HEK293 (cell line): Measurements from ENCODE around the gene HSDL1.

ENCODE experiments used
- CTCF ChIA-PET: fragments of 350-600 bp; formaldehyde crosslinking; extraction: SDS; loops from one replicate; lab custom pipeline; 2021; ENCODE audit warnings: antibody characterized with exemption; lab: Yijun Ruan, JAX
- POLR2A ChIA-PET: fragments of 300-600 bp; formaldehyde crosslinking; extraction: SDS; loops from one replicate; lab custom pipeline; 2020; ENCODE audit warnings: antibody characterized with exemption, inconsistent platforms; lab: Yijun Ruan, JAX
- H3K27ac ChIP-seq: fragments of 200-500 bp; sonication (Bioruptor generic); 2 replicates; pipeline ENCODE4 v1.5.1; 2014; ENCODE audit warnings: low read depth, low read length, control low read depth, inconsistent platforms; ENCODE audit errors: extremely low read depth
- H3K36me3 ChIP-seq, 2 experiments: fragments of 200-500 bp in 1 of 2; sonication (Bioruptor generic) in 1 of 2; 1 replicate in 1 of 2; 2 replicates in 1 of 2; pipeline ENCODE4 v1.5.1; 2014 to 2017; ENCODE audit warnings: inconsistent platforms in 2 of 2, low read length in 2 of 2; ENCODE audit not compliant: control insufficient read depth in 2 of 2, insufficient read depth in 1 of 2
- H3K4me1 ChIP-seq: fragments of 200-500 bp; sonication (Bioruptor generic); 2 replicates; pipeline ENCODE4 v1.5.1; 2014; ENCODE audit warnings: mild to moderate bottlenecking, low read length, inconsistent platforms; ENCODE audit not compliant: control insufficient read depth, insufficient read depth
- H3K4me3 ChIP-seq: 2 replicates; pipeline ENCODE4 v1.5.1; 2011; ENCODE audit warnings: low read depth, mild to moderate bottlenecking, control low read depth, low read length, moderate library complexity
- H3K9me3 ChIP-seq: fragments of 200-500 bp; sonication (Bioruptor generic); 2 replicates; pipeline ENCODE4 v1.5.1; 2014; ENCODE audit warnings: low read depth, low read length, inconsistent platforms; ENCODE audit not compliant: control insufficient read depth, insufficient read depth
- GLIS2 ChIP-seq: fragments of 450-650 bp; formaldehyde crosslinking; IDR thresholded peaks from 2 replicates; pipeline ENCODE4 v1.5.1; 2016; ENCODE audit warnings: missing biosample characterization, missing genetic modification characterization
- PBX3 ChIP-seq: sonication (generic); formaldehyde crosslinking; IDR thresholded peaks from 2 replicates; pipeline ENCODE4 v1.8.1; 2022; ENCODE audit warnings: mild to moderate bottlenecking, moderate library complexity, missing genetic modification reagents
- RBAK ChIP-seq: fragments of 450-650 bp; formaldehyde crosslinking; IDR thresholded peaks from 2 replicates; pipeline ENCODE4 v1.5.1; 2016; ENCODE audit warnings: missing biosample characterization, missing genetic modification characterization
- SALL2 ChIP-seq: fragments of 450-650 bp; formaldehyde crosslinking; IDR thresholded peaks from 2 replicates; pipeline ENCODE4 v1.5.0; 2017; ENCODE audit warnings: missing biosample characterization, mild to moderate bottlenecking, missing genetic modification characterization, borderline replicate concordance
- SCRT2 ChIP-seq: fragments of 450-650 bp; formaldehyde crosslinking; IDR thresholded peaks from 2 replicates; pipeline ENCODE4 v1.5.1; 2016; ENCODE audit warnings: missing biosample characterization, missing genetic modification characterization
- TRIM28 ChIP-seq: IDR thresholded peaks from 2 replicates; pipeline ENCODE4 v1.6.1; 2011; ENCODE audit warnings: low read length, control low read depth, borderline replicate concordance
- ZBTB49 ChIP-seq: fragments of 450-650 bp; formaldehyde crosslinking; IDR thresholded peaks from 2 replicates; pipeline ENCODE4 v1.5.1; 2016; ENCODE audit warnings: missing biosample characterization, missing genetic modification characterization, low read depth
- ZIC2 ChIP-seq: fragments of 450-650 bp; formaldehyde crosslinking; IDR thresholded peaks from 2 replicates; pipeline ENCODE4 v1.5.1; 2016; ENCODE audit warnings: missing biosample characterization, missing genetic modification characterization
- ZNF112 ChIP-seq: fragments of 450-650 bp; formaldehyde crosslinking; IDR thresholded peaks from 2 replicates; pipeline ENCODE4 v1.5.0; 2017; ENCODE audit warnings: missing biosample characterization, missing genetic modification characterization
- ZNF114 ChIP-seq: fragments of 450-650 bp; formaldehyde crosslinking; IDR thresholded peaks from 2 replicates; pipeline ENCODE4 v1.5.0; 2017; ENCODE audit warnings: missing biosample characterization, missing genetic modification characterization
- ZNF157 ChIP-seq: fragments of 450-650 bp; formaldehyde crosslinking; IDR thresholded peaks from 2 replicates; pipeline ENCODE4 v1.5.1; 2016; ENCODE audit warnings: missing biosample characterization, missing genetic modification characterization
- ZNF280C ChIP-seq: fragments of 450-650 bp; formaldehyde crosslinking; IDR thresholded peaks from 2 replicates; pipeline ENCODE4 v1.5.1; 2016; ENCODE audit warnings: missing biosample characterization, missing genetic modification characterization
- ZNF362 ChIP-seq: fragments of 450-650 bp; formaldehyde crosslinking; IDR thresholded peaks from 2 replicates; pipeline ENCODE4 v1.5.1; 2016; ENCODE audit warnings: missing biosample characterization, missing genetic modification characterization
- ZNF48 ChIP-seq: fragments of 450-650 bp; formaldehyde crosslinking; IDR thresholded peaks from 2 replicates; pipeline ENCODE4 v1.5.1; 2016; ENCODE audit warnings: missing biosample characterization, missing genetic modification characterization
- ZNF513 ChIP-seq: fragments of 450-650 bp; IDR thresholded peaks from 2 replicates; pipeline ENCODE4 v1.5.1; 2018; ENCODE audit warnings: missing biosample characterization, missing genetic modification characterization
- ZNF548 ChIP-seq: fragments of 450-650 bp; formaldehyde crosslinking; IDR thresholded peaks from 2 replicates; pipeline ENCODE4 v1.5.1; 2016; ENCODE audit warnings: missing biosample characterization, missing genetic modification characterization
- ZNF626 ChIP-seq: fragments of 450-650 bp; sonication (Bioruptor Pico); formaldehyde crosslinking; IDR thresholded peaks from 2 replicates; pipeline ENCODE4 v1.5.1; 2018; ENCODE audit warnings: missing biosample characterization, missing genetic modification characterization, inconsistent platforms
- ZNF664 ChIP-seq: fragments of 450-650 bp; formaldehyde crosslinking; IDR thresholded peaks from 2 replicates; pipeline ENCODE4 v1.5.1; 2016; ENCODE audit warnings: missing biosample characterization, missing genetic modification characterization
- ZNF692 ChIP-seq: fragments of 450-650 bp; formaldehyde crosslinking; IDR thresholded peaks from 2 replicates; pipeline ENCODE4 v1.5.1; 2016; ENCODE audit warnings: missing biosample characterization, missing genetic modification characterization

Gene HSDL1

GRCh38 chr16:84161801-84162200, 16.8 kb upstream of the HSDL1 start:
- Histone ChIP-seq H3K4me3 (no peak overlapping the region), H3K36me3 (no peaks in the 10 kb centered on the region), H3K27ac (no peak overlapping the region), H3K4me1 (0 out of 2 replicates have a peak, but pooled peaks cover 2% of the 10 kb centered on the region), H3K9me3 (no peaks in the 10 kb centered on the region)
- CTCF ChIA-PET: interaction anchor here (0.7 to 0.8 kb wide), 2 partner anchors 77 to 577 kb away, joined by 3 read pairs; no protein-coding TSS in a partner anchor
- POLR2A ChIA-PET: no interaction called here
- TF ChIP-seq ZIC2: 0 out of 2 replicates have a peak, but pooled peaks have one; percentile 14
- TF ChIP-seq SALL2 (tag by site-specific recombination): no peak
- peak; percentile 45; the same call in 1 of the 2 replicates for TF ChIP-seq SCRT2 (tag by site-specific recombination)

- no peak overlapping the region for H3K4me3 ChIP-seq
- H3K4me1 ChIP-seq: 0 out of 2 replicates have a peak, but pooled peaks cover 2% of the 10 kb centered on the region
- H3K36me3 ChIP-seq: no peaks in the 10 kb centered on the region
- CTCF ChIA-PET: interaction anchor here (0.7 to 1.6 kb wide), 5 partner anchors 9 to 578 kb away, joined by 3 to 5 read pairs (median 3); no protein-coding TSS in a partner anchor
- POLR2A ChIA-PET: interaction anchor here (0.7 kb wide), 1 partner anchor 15 kb away, joined by 6 read pairs; no protein-coding TSS in a partner anchor
- no peak overlapping the region for H3K27ac ChIP-seq
- H3K9me3 ChIP-seq: no peaks in the 10 kb centered on the region
- TF ChIP-seq ZNF157 (tag by site-specific recombination) (no peak), TRIM28 (no peak), ZNF664 (tag by site-specific recombination) (no peak), ZNF280C (tag by site-specific recombination) (no peak), ZNF362 (tag by site-specific recombination) (no peak), PBX3 (CRISPR knock-in tag) (no peak), ZBTB49 (tag by site-specific recombination) (no peak), ZNF548 (tag by site-specific recombination) (no peak), ZNF48 (tag by site-specific recombination) (no peak), RBAK (tag by site-specific recombination) (no peak), ZNF114 (tag by site-specific recombination) (no peak)
Observed at GRCh38 chr16:84161037-84161436, 16.1 kb upstream of the HSDL1 start.

- H3K27ac ChIP-seq: no peak overlapping the region
- TF ChIP-seq ZNF626 (no peak), GLIS2 (tag by site-specific recombination) (no peak), ZNF513 (tag by site-specific recombination) (no peak), ZNF692 (tag by site-specific recombination) (no peak), ZNF112 (no peak)
- H3K4me1 ChIP-seq: 0 out of 2 replicates have a peak, but pooled peaks cover 2% of the 10 kb centered on the region
- no peaks in the 10 kb centered on the region for H3K36me3 ChIP-seq
- CTCF ChIA-PET: interaction anchor here (1.1 to 1.6 kb wide), 2 partner anchors 16 to 75 kb away, joined by 3 to 5 read pairs; no protein-coding TSS in a partner anchor
- POLR2A ChIA-PET: no interaction called here
- H3K4me3 ChIP-seq: no peak overlapping the region
- no peaks in the 10 kb centered on the region for H3K9me3 ChIP-seq
Observed at GRCh38 chr16:84159800-84160199, 14.8 kb upstream of the HSDL1 start.
